Activated CD4-positive, alpha-beta T cell treated with anti-CD3 and anti-CD28 coated beads, Interleukin-10, Interleukin-2, amounts not matched to agents 100 ng/mL and 50 ng/mL, durations not matched to agents 16 hours and 8 hours (primary cell): ENCODE results near the gene LPCAT1.
"Not testable (repeated sequence)": the region's sequence is repeated elsewhere in the genome, so short reads cannot be mapped to it uniquely, and the experiment has no call there.

Experiments used
- DNase-seq: peaks from one replicate; pipeline ENCODE4 v3.0.0-alpha.2; 2020

The LPCAT1 gene

GRCh38 chr5:1463326-1464095 is 60.2 kb downstream of the LPCAT1 start:
- no peak for DNase-seq

GRCh38 chr5:1462358-1462757 is 61.4 kb downstream of the LPCAT1 start:
- DNase-seq: no peak

- DNase-seq: no peak
These were observed 62.4 kb downstream of the LPCAT1 start for GRCh38 chr5:1461396-1461795.

- no peak for DNase-seq
These were observed 63.6 kb downstream of the LPCAT1 start for GRCh38 chr5:1460054-1460682.

- not testable (repeated sequence) for DNase-seq
These were observed 64.3 kb downstream of the LPCAT1 start for GRCh38 chr5:1459435-1459834.

GRCh38 chr5:1456110-1456881 is 67.5 kb downstream of the LPCAT1 start:
- DNase-seq: not testable (repeated sequence)

- DNase-seq: no peak
These were observed 70.1 kb downstream of the LPCAT1 start for GRCh38 chr5:1453613-1454012.

GRCh38 chr5:1449081-1449630 is 74.6 kb downstream of the LPCAT1 start:
- DNase-seq: no peak

- DNase-seq: peak; percentile 14
These were observed 75.2 kb downstream of the LPCAT1 start for GRCh38 chr5:1448511-1449011.

GRCh38 chr5:1447671-1448361 is 75.9 kb downstream of the LPCAT1 start:
- no peak for DNase-seq

GRCh38 chr5:1446602-1447343 is 77.0 kb downstream of the LPCAT1 start:
- no peak for DNase-seq

- no peak for DNase-seq
These were observed 77.8 kb downstream of the LPCAT1 start for GRCh38 chr5:1445689-1446601.

GRCh38 chr5:1445313-1445688 is 78.5 kb downstream of the LPCAT1 start, which contains the start of gene SLC6A3:
SLC6A3 (minus strand) TSS chr5:1445440; CDS start chr5:1443197, 2,243 bp downstream.
- DNase-seq: peak; percentile 10

- no peak for DNase-seq
These were observed 79.2 kb downstream of the LPCAT1 start for GRCh38 chr5:1444361-1445189.

GRCh38 chr5:1443991-1444360 is 79.8 kb downstream of the LPCAT1 start:
- DNase-seq: no peak

GRCh38 chr5:1443171-1443570 is 80.6 kb downstream of the LPCAT1 start:
- no peak for DNase-seq

GRCh38 chr5:1442222-1443145 is 81.3 kb downstream of the LPCAT1 start:
- no peak for DNase-seq

- DNase-seq: no peak
These were observed 82.4 kb downstream of the LPCAT1 start for GRCh38 chr5:1441166-1441865.
